Activated T-helper 1 cell treated with Interleukin-2 at 50 U/mL for 16 hours (primary cell): Measurements from ENCODE around the gene MDH1B.

ENCODE experiments used
- DNase-seq: peaks from one replicate; pipeline ENCODE4 v3.0.0-alpha.2; 2020; ENCODE audit warnings: low read depth

MDH1B gene

DNA sequence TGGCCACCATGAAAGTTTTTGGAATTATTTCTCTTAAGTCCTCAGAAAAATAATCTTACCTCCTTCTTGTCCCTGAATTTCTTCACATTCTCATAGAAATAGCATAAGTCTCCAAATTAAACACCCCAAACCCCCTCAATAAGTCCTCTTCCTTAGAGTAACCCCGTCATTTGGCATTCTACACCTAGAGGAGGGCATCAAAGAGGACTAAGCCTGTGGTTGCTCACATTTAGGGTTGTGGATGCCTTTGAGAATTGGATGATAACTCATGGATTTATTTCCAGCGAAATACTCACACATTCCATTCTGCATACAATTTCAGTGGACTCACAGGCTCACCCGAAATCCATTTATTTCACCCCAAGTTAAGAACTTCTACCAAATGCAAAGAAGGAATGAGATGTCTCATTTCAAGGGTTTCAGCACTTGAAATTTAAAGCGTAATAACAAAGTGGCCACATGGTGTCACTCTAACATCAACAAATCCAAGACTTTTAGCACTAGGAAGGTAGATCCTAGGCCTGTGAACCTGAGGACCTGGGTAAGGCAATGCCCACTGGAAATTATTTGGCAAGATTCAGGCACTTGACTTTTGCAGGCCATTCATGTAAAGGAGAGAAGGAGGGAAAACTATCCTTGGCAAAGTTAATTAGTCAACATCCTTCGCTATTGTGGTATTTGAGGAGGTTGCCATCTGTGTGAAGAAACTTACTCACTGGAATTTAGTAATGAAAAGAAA, 71.6 kb downstream of the MDH1B start:
- no peak for DNase-seq

DNA sequence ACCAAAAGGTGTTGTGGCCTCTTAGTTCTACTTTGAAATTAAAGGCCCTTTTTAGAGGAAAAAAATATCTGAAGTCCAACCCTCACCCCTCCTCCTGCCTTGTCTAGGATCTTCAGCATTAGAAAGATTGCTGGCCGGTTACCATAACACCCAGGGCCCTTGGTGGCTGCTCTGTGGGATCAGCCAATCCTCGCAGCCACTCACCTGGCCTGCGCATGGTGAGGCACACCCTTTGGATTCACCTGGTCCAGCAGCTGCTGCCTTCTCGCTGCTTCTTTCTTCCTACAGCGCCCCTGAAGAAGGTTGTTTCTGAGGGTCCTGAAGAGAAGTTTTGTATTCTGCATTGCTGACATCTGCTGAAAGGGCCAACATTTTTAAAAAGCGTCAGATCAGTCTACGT, 72.2 kb downstream of the MDH1B start:
- DNase-seq: no peak

DNA sequence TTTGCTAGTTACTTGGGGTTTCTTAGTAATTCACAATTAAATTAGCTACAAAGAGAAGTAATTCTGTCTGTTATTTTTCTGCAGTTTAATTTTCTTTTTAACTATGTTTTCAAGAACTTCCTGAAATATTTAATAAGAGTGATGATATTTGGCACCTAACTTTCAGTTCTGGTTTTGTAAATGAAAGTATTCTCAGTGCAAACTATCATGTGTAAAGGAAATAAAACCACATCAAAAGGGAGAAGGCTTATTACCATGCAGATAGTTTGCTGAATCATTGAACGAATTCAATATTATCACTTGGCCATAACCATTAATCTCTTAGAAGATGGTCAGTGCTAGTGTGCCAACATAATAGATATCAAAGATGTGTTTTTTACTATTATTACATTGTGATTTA, 76.1 kb downstream of the MDH1B start:
- no peak for DNase-seq

DNA sequence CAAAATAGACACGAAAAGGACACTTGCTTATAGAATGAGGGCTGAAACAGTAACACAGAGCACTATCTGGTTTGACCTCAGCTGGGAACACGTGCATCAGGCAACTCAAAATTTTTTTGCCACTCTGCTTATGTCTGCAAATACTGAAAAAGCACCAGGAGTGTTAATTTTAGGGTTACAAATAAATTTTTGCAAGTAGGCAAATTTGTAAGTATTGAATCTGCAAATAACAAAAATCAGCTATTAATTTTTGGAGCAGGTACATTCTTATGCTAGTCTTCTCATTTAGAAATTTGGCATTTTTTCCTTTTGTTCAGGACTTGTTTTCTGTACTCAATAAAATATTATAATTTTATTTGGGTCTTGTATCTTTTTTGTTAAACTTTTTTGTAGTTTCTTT, 76.7 kb downstream of the MDH1B start:
- no peak for DNase-seq
